Measurements from ENCODE around the gene AOAH. TPM values are rescaled to one million over a fixed set of nuclear protein-coding genes. Genes with fewer than 3 reads are reported as not detected.

The AOAH gene
- total RNA-seq, 6 experiments from 2014 or later: not detected

GRCh38 chr7:36567699-36568451, 156.4 kb downstream of the AOAH start:
- no peaks in the 10 kb centered on the region for H3K4me1 Mint-ChIP-seq (ENCODE audit: low read depth)

GRCh38 chr7:36565792-36566356, 158.4 kb downstream of the AOAH start:
- Mint-ChIP-seq H3K9me3 (no peaks in the 10 kb centered on the region), H3K4me1 (ENCODE audit: low read depth) (no peaks in the 10 kb centered on the region), H3K27ac (no peak overlapping the region), H3K4me3 (no peak overlapping the region), H3K36me3 (ENCODE audit: low read depth) (no peaks in the 10 kb centered on the region), H3K27me3 (ENCODE audit: insufficient read depth) (peaks cover 2% of the 10 kb centered on the region)
- no peak for TF ChIP-seq CTCF (IDR thresholded peaks at IDR 0.05)
- no peak for DNase-seq

More at GRCh38 chr7:36567699-36568451, 156.4 kb downstream of the AOAH start:
- H3K4me3 Mint-ChIP-seq: no peak overlapping the region
- no peak for DNase-seq
- peaks cover 2% of the 10 kb centered on the region for H3K27me3 Mint-ChIP-seq (ENCODE audit: insufficient read depth)
- no peak overlapping the region for H3K27ac Mint-ChIP-seq
- no peaks in the 10 kb centered on the region for H3K36me3 Mint-ChIP-seq (ENCODE audit: low read depth)
- peaks cover 4% of the 10 kb centered on the region; the same call in 1 of the 2 replicates for H3K9me3 Mint-ChIP-seq
- no peak for TF ChIP-seq CTCF (IDR thresholded peaks at IDR 0.05)

GRCh38 chr7:36564489-36564888, 159.8 kb downstream of the AOAH start:
- Mint-ChIP-seq H3K27me3 (ENCODE audit: insufficient read depth) (peaks cover 2% of the 10 kb centered on the region), H3K4me1 (ENCODE audit: low read depth) (no peaks in the 10 kb centered on the region), H3K36me3 (ENCODE audit: low read depth) (no peaks in the 10 kb centered on the region), H3K9me3 (no peaks in the 10 kb centered on the region; the same call in 1 of the 2 replicates), H3K4me3 (no peak overlapping the region), H3K27ac (no peak overlapping the region)
- no peak for TF ChIP-seq CTCF (IDR thresholded peaks at IDR 0.05)
- no peak for DNase-seq

DNA sequence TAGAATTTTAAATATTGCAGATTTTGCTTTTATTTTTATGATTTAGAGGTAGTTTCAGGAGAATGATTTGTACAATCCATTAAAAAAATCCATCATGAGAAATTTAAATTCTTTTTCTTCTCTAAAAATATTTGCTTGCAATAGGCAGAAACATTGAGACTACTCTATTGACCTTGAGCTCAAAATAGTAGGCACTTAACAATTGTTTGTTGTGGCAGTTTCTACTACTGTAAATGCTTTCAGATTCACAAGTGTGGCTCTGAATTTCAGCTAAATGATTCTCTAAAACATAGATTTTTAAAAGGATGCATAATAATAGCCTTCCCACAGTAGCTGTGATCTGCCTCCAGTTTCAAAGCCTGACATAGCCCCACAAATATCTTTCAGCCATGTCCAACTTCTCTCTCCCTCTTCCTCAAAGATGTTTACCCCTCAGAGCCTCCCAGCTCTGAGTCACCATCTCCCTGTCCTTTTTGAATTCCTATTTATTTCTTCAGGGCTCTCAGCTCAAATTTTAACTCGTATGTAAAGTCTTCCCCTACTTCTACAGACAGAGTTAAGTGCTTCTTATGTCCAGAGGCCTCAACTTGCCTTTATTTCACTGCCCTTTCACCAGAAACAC, 160.5 kb downstream of the AOAH start:
- H3K27ac Mint-ChIP-seq: no peak overlapping the region
- no peak for DNase-seq
- H3K36me3 Mint-ChIP-seq (ENCODE audit: low read depth): no peaks in the 10 kb centered on the region
- no peak overlapping the region for H3K4me3 Mint-ChIP-seq
- no peaks in the 10 kb centered on the region for H3K4me1 Mint-ChIP-seq (ENCODE audit: low read depth)
- no peaks in the 10 kb centered on the region; the same call in 1 of the 2 replicates for H3K9me3 Mint-ChIP-seq
- no peak for TF ChIP-seq CTCF (IDR thresholded peaks at IDR 0.05)
- H3K27me3 Mint-ChIP-seq (ENCODE audit: insufficient read depth): peaks cover 2% of the 10 kb centered on the region

- H3K4me1 Mint-ChIP-seq (ENCODE audit: low read depth): no peaks in the 10 kb centered on the region
- peaks cover 2% of the 10 kb centered on the region for H3K27me3 Mint-ChIP-seq (ENCODE audit: insufficient read depth)
- DNase-seq: no peak
- no peak overlapping the region for H3K27ac Mint-ChIP-seq
- H3K4me3 Mint-ChIP-seq: no peak overlapping the region
- no peak for TF ChIP-seq CTCF (IDR thresholded peaks at IDR 0.05)
- no peaks in the 10 kb centered on the region for H3K36me3 Mint-ChIP-seq (ENCODE audit: low read depth)
- no peaks in the 10 kb centered on the region; the same call in 1 of the 2 replicates for H3K9me3 Mint-ChIP-seq
Observed at GRCh38 chr7:36562121-36562520, 162.2 kb downstream of the AOAH start.

Measured in HFFc6 (cell line).